H1 (cell line): ENCODE results near the gene GLUD1. TPM values are rescaled to one million over a fixed set of nuclear protein-coding genes. Genes with fewer than 3 reads are reported as not detected.
"Not testable (repeated sequence)": the region's sequence is repeated elsewhere in the genome, so short reads cannot be mapped to it uniquely, and the experiment has no call there.

Experiments used
- CTCF ChIA-PET: fragments of 300-600 bp; sonication (Branson Sonifier 250); formaldehyde crosslinking; loops from one replicate; lab custom pipeline; 2021; ENCODE audit not compliant: partially characterized antibody; lab: Charles Lee
- POLR2A ChIA-PET: fragments of 300-600 bp; sonication (Branson Sonifier 250); formaldehyde crosslinking; loops from one replicate; lab custom pipeline; 2021; ENCODE audit warnings: inconsistent platforms; ENCODE audit not compliant: partially characterized antibody; lab: Charles Lee
- DNase-seq, 2 experiments: peaks; one replicate each; pipeline versions ENCODE4 v3.0.0 to v3.0.0-alpha.2; 2010 to 2022; ENCODE audit warnings: low spot score in 2 of 2, low read depth in 1 of 2, mixed read lengths in 1 of 2
- FAIRE-seq: peaks from 2 replicates; lab custom pipeline; 2011; peaks lifted over from hg19 to GRCh38; lab: Jason Lieb, UNC
- H2AFZ ChIP-seq: 2 replicates; pipeline ENCODE4 v1.8.1; 2012; ENCODE audit warnings: low read length, inconsistent platforms
- H2AK5ac ChIP-seq: 2 replicates; pipeline ENCODE4 v1.6.1; 2013; ENCODE audit warnings: low read depth, low read length
- H2BK120ac ChIP-seq: replicated peaks from 2 replicates; pipeline ENCODE3; 2013; ENCODE audit warnings: low read depth, low read length, inconsistent platforms
- H2BK12ac ChIP-seq: 2 replicates; pipeline ENCODE4 v1.6.1; 2013; ENCODE audit warnings: low read depth, low read length
- H2BK15ac ChIP-seq: 2 replicates; pipeline ENCODE4 v1.6.1; 2013; ENCODE audit warnings: low read length
- H2BK20ac ChIP-seq: 2 replicates; pipeline ENCODE4 v1.6.1; 2013; ENCODE audit warnings: low read length
- H2BK5ac ChIP-seq: 2 replicates; pipeline ENCODE4 v1.6.1; 2013; ENCODE audit warnings: low read depth, low read length
- H3K14ac ChIP-seq: 2 replicates; pipeline ENCODE4 v1.6.1; 2013; ENCODE audit warnings: inconsistent platforms; ENCODE audit not compliant: insufficient read length
- H3K18ac ChIP-seq: 2 replicates; pipeline ENCODE4 v1.6.1; 2013; ENCODE audit warnings: low read length; ENCODE audit errors: extremely low read depth
- H3K23ac ChIP-seq: 2 replicates; pipeline ENCODE4 v1.6.1; 2013; ENCODE audit warnings: inconsistent platforms; ENCODE audit not compliant: insufficient read length
- H3K23me2 ChIP-seq: 2 replicates; pipeline ENCODE4 v1.6.1; 2013; ENCODE audit warnings: low read depth, low read length
- H3K27ac ChIP-seq: 2 replicates; pipeline ENCODE4 v1.6.1; 2011; ENCODE audit warnings: low read depth, low read length, inconsistent platforms
- H3K27me3 ChIP-seq, 4 experiments: replicated peaks in 1 of 4; 1 replicate in 1 of 4; 2 replicates in 3 of 4; pipeline versions ENCODE4 v1.6.1 to v1.8.1; 2011 to 2013; ENCODE audit warnings: low read length in 3 of 4, mild to moderate bottlenecking in 3 of 4, inconsistent platforms in 2 of 4, mixed read lengths in 2 of 4, moderate library complexity in 1 of 4; ENCODE audit not compliant: control insufficient read depth in 3 of 4, insufficient read depth in 3 of 4; ENCODE audit errors: extremely low read depth in 1 of 4
- H3K36me3 ChIP-seq, 4 experiments: 2 replicates each; pipeline versions ENCODE4 v1.6.1 to v1.8.1; 2011 to 2013; ENCODE audit warnings: mild to moderate bottlenecking in 4 of 4, low read length in 3 of 4, moderate library complexity in 2 of 4, control low read depth in 1 of 4, inconsistent platforms in 1 of 4; ENCODE audit not compliant: insufficient read depth in 4 of 4, control insufficient read depth in 2 of 4
- H3K4ac ChIP-seq: replicated peaks from 2 replicates; pipeline ENCODE3; 2013; ENCODE audit warnings: low read length, low read depth, mixed read lengths, inconsistent platforms; ENCODE audit not compliant: insufficient read length
- H3K4me1 ChIP-seq, 4 experiments: replicated peaks in 1 of 4; 1 replicate in 1 of 4; 2 replicates in 3 of 4; pipeline versions ENCODE4 v1.6.1 to v1.8.1; 2011 to 2013; ENCODE audit warnings: low read length in 3 of 4, inconsistent platforms in 2 of 4, mixed read lengths in 1 of 4; ENCODE audit not compliant: insufficient read depth in 4 of 4, control insufficient read depth in 3 of 4
- H3K4me2 ChIP-seq, 2 experiments: 2 replicates each; pipeline versions ENCODE4 v1.6.1 to v1.8.1; 2011 to 2013; ENCODE audit warnings: low read depth in 2 of 2, low read length in 2 of 2, control low read depth in 1 of 2, inconsistent platforms in 1 of 2, mild to moderate bottlenecking in 1 of 2; ENCODE audit not compliant: insufficient read depth in 1 of 2
- H3K4me3 ChIP-seq, 4 experiments: fragments of 200-600, 300-600 bp in 1 of 4; sonication (generic), shearing (Covaris generic), sonication (Bioruptor Twin) in 1 of 4; 2 replicates each; pipeline versions ENCODE4 v1.5.1 to v1.8.1; 2011 to 2016; ENCODE audit warnings: low read length in 4 of 4, low read depth in 3 of 4, control low read depth in 2 of 4, inconsistent platforms in 2 of 4, mild to moderate bottlenecking in 2 of 4, mixed read lengths in 1 of 4, moderate library complexity in 1 of 4; ENCODE audit not compliant: insufficient read depth in 2 of 4; ENCODE audit errors: extremely low read depth in 1 of 4
- H3K56ac ChIP-seq: replicated peaks from 2 replicates; pipeline ENCODE3; 2013; ENCODE audit warnings: low read depth, mild to moderate bottlenecking, mixed read lengths, low read length, inconsistent platforms; ENCODE audit not compliant: insufficient read length
- H3K79me1 ChIP-seq: 2 replicates; pipeline ENCODE4 v1.6.1; 2013; ENCODE audit warnings: low read depth, low read length, control low read depth
- H3K79me2 ChIP-seq, 2 experiments: 2 replicates each; pipeline versions ENCODE4 v1.6.1 to v1.8.1; 2012 to 2013; ENCODE audit warnings: low read length in 2 of 2, mild to moderate bottlenecking in 2 of 2, inconsistent platforms in 1 of 2; ENCODE audit not compliant: insufficient read depth in 2 of 2, control insufficient read depth in 1 of 2
- H3K9ac ChIP-seq, 4 experiments: replicated peaks in 1 of 4; 1 replicate in 1 of 4; 2 replicates in 3 of 4; pipeline versions ENCODE4 v1.6.1 to v1.8.1; 2011 to 2013; ENCODE audit warnings: low read depth in 3 of 4, low read length in 3 of 4, control low read depth in 2 of 4, mild to moderate bottlenecking in 2 of 4, moderate library complexity in 2 of 4, inconsistent platforms in 1 of 4; ENCODE audit errors: extremely low read depth in 1 of 4
- H3K9me3 ChIP-seq, 2 experiments: 2 replicates each; pipeline versions ENCODE4 v1.6.1 to v1.8.1; 2012 to 2013; ENCODE audit warnings: mild to moderate bottlenecking in 2 of 2, moderate library complexity in 2 of 2, control low read depth in 1 of 2, inconsistent platforms in 1 of 2, low read depth in 1 of 2, low read length in 1 of 2, mixed read lengths in 1 of 2; ENCODE audit not compliant: insufficient read depth in 2 of 2
- H4K20me1 ChIP-seq, 2 experiments: replicated peaks in 1 of 2; 2 replicates each; pipeline versions ENCODE3 to v1.8.1; 2011 to 2013; ENCODE audit warnings: inconsistent platforms in 2 of 2, low read length in 2 of 2, mild to moderate bottlenecking in 1 of 2; ENCODE audit not compliant: insufficient read depth in 2 of 2, control insufficient read depth in 1 of 2
- H4K5ac ChIP-seq: 2 replicates; pipeline ENCODE4 v1.6.1; 2013; ENCODE audit warnings: low read length, low read depth, mixed read lengths, inconsistent platforms; ENCODE audit not compliant: insufficient read length
- H4K8ac ChIP-seq: 2 replicates; pipeline ENCODE4 v1.8.0; 2013; ENCODE audit warnings: mild to moderate bottlenecking, moderate library complexity, low read length, inconsistent platforms; ENCODE audit not compliant: insufficient read depth; ENCODE audit errors: extremely low read depth
- H4K91ac ChIP-seq: replicated peaks from 2 replicates; pipeline ENCODE3; 2013; ENCODE audit warnings: low read length, mixed read lengths, inconsistent platforms; ENCODE audit not compliant: insufficient read length
- WGBS, 2 experiments: shearing (Covaris generic) in 1 of 2; methylation state at CpG; one replicate each; pipeline versions ENCODE4 v1.1.6 to v1.1.7; 2013 to 2015; ENCODE audit warnings: low lambda C conversion rate in 2 of 2, mixed read lengths in 2 of 2, inconsistent platforms in 1 of 2, low coverage in 1 of 2, missing lambda C conversion rate in 1 of 2; ENCODE audit not compliant: insufficient replicate concordance in 2 of 2, insufficient coverage in 1 of 2, insufficient read length in 1 of 2; ENCODE audit errors: extremely low coverage in 1 of 2, missing lambda C conversion rate in 1 of 2; 5-methylcytosine and 5-hydroxymethylcytosine counted together
- polyA plus RNA-seq, 7 experiments: library from polyadenylated mRNA; depleted of rRNA in 3 of 7; stranded (reverse) in 5 of 7; unstranded in 2 of 7; fragments of >200 nt in 5 of 7; fragments of 200-250 nt in 2 of 7; gene quantifications; 1 replicate in 5 of 7; 2 replicates in 1 of 7; 4 replicates in 1 of 7; pipeline versions ENCODE4 v1.2.1 to v1.2.3, GENCODE V29; 2011 to 2013; ENCODE audit warnings: missing spikeins in 2 of 7, mixed read lengths in 2 of 7
- total RNA-seq: library from RNA; stranded (reverse); fragmentation: NEBNext Ultra II Directional; extraction: Animal tissue kit (Norgen Biotek cat#: 25700); gene quantifications from 2 replicates; pipeline ENCODE4 v1.2.1, GENCODE V29; 2021

The GLUD1 gene
- total and polyA plus RNA-seq, 2 of the 8 experiments (the other 6 are each of a cell fraction or from before 2014, with no cell fraction given), result 41.0 to 96.2 TPM

GRCh38 chr10:87104727-87105126 lies 10.1 kb upstream of the GLUD1 start:
- H4K20me1 ChIP-seq, H3K9me3 ChIP-seq, H3K4me3 ChIP-seq, H3K4me1 ChIP-seq, H4K5ac ChIP-seq, H3K9ac ChIP-seq, H3K23me2 ChIP-seq, H3K27me3 ChIP-seq, POLR2A ChIA-PET, H2AFZ ChIP-seq, H3K79me2 ChIP-seq, H2AK5ac ChIP-seq, H4K8ac ChIP-seq, H2BK15ac ChIP-seq, H2BK5ac ChIP-seq, H3K23ac ChIP-seq, H3K18ac ChIP-seq, H2BK20ac ChIP-seq, H3K4me2 ChIP-seq, H3K14ac ChIP-seq, FAIRE-seq, H3K79me1 ChIP-seq, H3K56ac ChIP-seq, H3K27ac ChIP-seq, H2BK120ac ChIP-seq, H3K4ac ChIP-seq, H4K91ac ChIP-seq, H2BK12ac ChIP-seq, DNase-seq: not testable (repeated sequence)
- 98% methylated on average over 8 of the region's 8 CpGs; no CpG with 5 or more reads in 1 of the 2 experiments for WGBS, 2 experiments
- peaks cover 0 to 10% (median 0%) of the 10 kb centered on the region in 4 experiments; a peak in 3 of 8 replicates for H3K36me3 ChIP-seq
- CTCF ChIA-PET, result interaction anchor here (1.7 kb wide), 1 partner anchor 50 kb away, joined by 3 read pairs; no protein-coding TSS in a partner anchor
